ENCODE measurements around the gene SPTAN1. TPM values are rescaled to one million over a fixed set of nuclear protein-coding genes. Genes with fewer than 3 reads are reported as not detected.

Gene SPTAN1
- total and polyA plus RNA-seq, 2 of the 4 experiments (the other 2 are of a cell fraction), result 275 to 327 TPM

DNA sequence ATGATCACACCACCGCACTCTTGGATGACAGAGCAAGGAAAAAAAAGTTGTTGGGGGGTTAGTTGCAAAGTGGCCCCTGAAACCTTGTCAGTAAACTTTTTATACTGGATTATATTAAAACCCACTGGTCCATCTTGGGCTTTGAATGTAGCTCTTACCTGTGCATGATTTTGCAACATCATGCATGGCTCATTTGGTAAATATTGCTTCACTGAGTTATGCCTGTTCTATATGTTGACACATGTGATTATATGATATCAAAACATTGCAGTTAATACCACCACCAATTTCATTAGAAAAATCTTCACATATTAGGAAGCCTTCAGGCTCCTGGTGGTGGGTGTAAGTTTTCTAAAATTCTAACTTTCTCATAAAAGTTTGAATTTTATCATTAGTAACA, 62.3 kb downstream of the SPTAN1 start:
- dilution Hi-C loops (cut with HindIII; ENCODE audit: low sequenced_read_pairs, unreplicated experiment) (no loop called here), intact Hi-C loops (cut with micrococcal nuclease) (loop anchor here (5.0 kb wide), 1 partner anchor 37 kb away; no protein-coding TSS in a partner anchor), in situ Hi-C loops (cut with MboI; ENCODE audit: low sequenced_read_pairs) (no loop called here)
- Histone ChIP-seq H2AFZ (replicated peaks; ENCODE audit: low read length, poor library complexity) (no peak overlapping the region), H2BK20ac (ENCODE audit: low read depth, low read length) (no peak overlapping the region), H3K4me1 (ENCODE audit: control insufficient read depth, insufficient read depth, low read length) (no peaks in the 10 kb centered on the region), H4K91ac (ENCODE audit: insufficient read depth, low read depth, low read length) (no peak overlapping the region), H2AK9ac (replicated peaks; ENCODE audit: low read depth, low read length, poor library complexity) (no peak overlapping the region), H2AK5ac (ENCODE audit: low read depth, low read length) (no peak overlapping the region), H2BK15ac (ENCODE audit: low read depth, low read length) (no peak overlapping the region), H3K36me3 (ENCODE audit: control insufficient read depth, insufficient read depth, low read length) (peaks cover 81% of the 10 kb centered on the region), H3K14ac (replicated peaks; ENCODE audit: low read depth, low read length) (no peak overlapping the region), H4K5ac (ENCODE audit: low read depth, low read length) (no peak overlapping the region), H2BK5ac (ENCODE audit: low read depth, low read length, poor library complexity, severe bottlenecking) (no peak overlapping the region), H4K8ac (ENCODE audit: low read depth in 2 of 2, low read length in 2 of 2) (no peak overlapping the region), H3K56ac (ENCODE audit: extremely low read depth, insufficient read depth, low read length) (no peak overlapping the region), H2BK120ac (ENCODE audit: low read depth, low read length) (no peak overlapping the region), H3K18ac (ENCODE audit: low read depth, low read length) (no peak overlapping the region), H3K9ac (ENCODE audit: low read depth, low read length) (no peak overlapping the region), H3K4ac (ENCODE audit: low read depth, low read length) (no peak overlapping the region), H3K9me3 (ENCODE audit: control insufficient read depth, insufficient read depth, low read length) (no peaks in the 10 kb centered on the region), H3K9me1 (ENCODE audit: insufficient read depth, low read length) (no peaks in the 10 kb centered on the region; the same call in 1 of the 2 replicates), H3K27me3 (ENCODE audit: control insufficient read depth, insufficient read depth, low read length) (no peaks in the 10 kb centered on the region), H3K4me2 (ENCODE audit: low read depth, low read length) (no peak overlapping the region), H3K79me1 (ENCODE audit: low read depth in 1 of 2, low read length in 2 of 2) (peaks cover 14 to 16% of the 10 kb centered on the region in 2 experiments; a peak in 2 of 4 replicates), H3K27ac (ENCODE audit: insufficient read depth, low read length) (no peak overlapping the region), H4K20me1 (ENCODE audit: insufficient read depth, low read length) (no peaks in the 10 kb centered on the region), H3K4me3 (ENCODE audit: insufficient read depth, low read depth, low read length) (no peak overlapping the region), H3K23ac (ENCODE audit: low read depth, low read length) (no peak overlapping the region)
- DNase-seq (no peak), ATAC-seq (ENCODE audit: low read depth) (no peak)
- ChIA-PET CTCF (no interaction called here), POLR2A (ENCODE audit: unreplicated experiment) (no interaction called here)
- BruUV-seq (replicated peaks), result no TSS peak
- TF ChIP-seq CEBPB (IDR thresholded peaks at IDR 0.05; ENCODE audit: low read depth, low read length) (no peak), CHD1 (IDR thresholded peaks at IDR 0.05; ENCODE audit: low read depth, low read length) (no peak), NFE2L2 (IDR thresholded peaks at IDR 0.05; ENCODE audit: low read depth, low read length) (no peak), CTCF (conservative IDR thresholded peaks at IDR 0.05; ENCODE audit: low read depth, low read length) (no peak), RCOR1 (IDR thresholded peaks at IDR 0.05; ENCODE audit: insufficient replicate concordance, low read length) (no peak), RFX5 (IDR thresholded peaks at IDR 0.05; ENCODE audit: low read depth, low read length) (no peak), FOS (IDR thresholded peaks at IDR 0.05; ENCODE audit: low read depth, low read length) (no peak), MAZ (IDR thresholded peaks at IDR 0.05; ENCODE audit: borderline replicate concordance, low read depth, low read length) (no peak), MXI1 (IDR thresholded peaks at IDR 0.05; ENCODE audit: borderline replicate concordance, low read depth, low read length) (no peak), USF2 (IDR thresholded peaks at IDR 0.05; ENCODE audit: low read depth, low read length) (no peak)
- WGBS, 2 experiments (ENCODE audit: extremely low coverage in 2 of 2, insufficient read length in 1 of 2), result no CpG with 5 or more reads among the region's 1 CpG
